DMS114 treated with DMSO at 0.1 percent for 48 hours (cell line): ENCODE results near the gene DHCR7.
A peak's percentile ranks its signal among the peaks of the same experiment; 100 is the strongest.

Experiments used
- DNase-seq: peaks from one replicate; lab custom pipeline; 2025; ENCODE audit not compliant: unreplicated experiment; lab: John Stamatoyannopoulos, UW

Gene DHCR7

GRCh38 chr11:71458146-71459070 is 10.2 kb upstream of the DHCR7 start:
- DNase-seq: no peak

GRCh38 chr11:71456831-71457230 is 8.6 kb upstream of the DHCR7 start:
- no peak for DNase-seq

- DNase-seq: no peak
Observed at GRCh38 chr11:71456294-71456693, 8.1 kb upstream of the DHCR7 start.

GRCh38 chr11:71454470-71455113 is 6.4 kb upstream of the DHCR7 start:
- no peak for DNase-seq

GRCh38 chr11:71453918-71454304 is 5.7 kb upstream of the DHCR7 start:
- DNase-seq: no peak

- DNase-seq: peak; percentile 62
Observed at GRCh38 chr11:71453037-71453917, 5.1 kb upstream of the DHCR7 start, which contains the start of gene NADSYN1. Gene NADSYN1, plus strand, starts transcription at chr11:71453203. Its CDS starts 94 bp downstream, at chr11:71453297.

- DNase-seq: no peak
Observed at GRCh38 chr11:71452199-71453036, 4.2 kb upstream of the DHCR7 start.

GRCh38 chr11:71451596-71452198 is 3.5 kb upstream of the DHCR7 start:
- no peak for DNase-seq

GRCh38 chr11:71450939-71451338 is 2.7 kb upstream of the DHCR7 start:
- DNase-seq: no peak

GRCh38 chr11:71450507-71450906 is 2.3 kb upstream of the DHCR7 start:
- DNase-seq: no peak

- DNase-seq: no peak
Observed at GRCh38 chr11:71449596-71449995, 1.4 kb upstream of the DHCR7 start.

GRCh38 chr11:71447791-71448256 is 369 bp downstream of the DHCR7 start:
- no peak for DNase-seq

- DNase-seq: no peak
Observed at GRCh38 chr11:71446942-71447688, 1.1 kb downstream of the DHCR7 start.

- DNase-seq: no peak
Observed at GRCh38 chr11:71446150-71446549, 2.0 kb downstream of the DHCR7 start.

- DNase-seq: no peak
Observed at GRCh38 chr11:71444811-71445210, 3.4 kb downstream of the DHCR7 start.

GRCh38 chr11:71443736-71444445 is 4.3 kb downstream of the DHCR7 start:
- no peak for DNase-seq

GRCh38 chr11:71442880-71443279 is 5.3 kb downstream of the DHCR7 start:
- DNase-seq: no peak

- no peak for DNase-seq
Observed at GRCh38 chr11:71442123-71442522, 6.1 kb downstream of the DHCR7 start.

- DNase-seq: no peak
Observed at GRCh38 chr11:71441251-71441650, 6.9 kb downstream of the DHCR7 start.
